ENCODE measurements around the gene DKK1.
"Not testable (repeated sequence)": the region's sequence is repeated elsewhere in the genome, so short reads cannot be mapped to it uniquely, and the experiment has no call there.

The DKK1 gene

DNA sequence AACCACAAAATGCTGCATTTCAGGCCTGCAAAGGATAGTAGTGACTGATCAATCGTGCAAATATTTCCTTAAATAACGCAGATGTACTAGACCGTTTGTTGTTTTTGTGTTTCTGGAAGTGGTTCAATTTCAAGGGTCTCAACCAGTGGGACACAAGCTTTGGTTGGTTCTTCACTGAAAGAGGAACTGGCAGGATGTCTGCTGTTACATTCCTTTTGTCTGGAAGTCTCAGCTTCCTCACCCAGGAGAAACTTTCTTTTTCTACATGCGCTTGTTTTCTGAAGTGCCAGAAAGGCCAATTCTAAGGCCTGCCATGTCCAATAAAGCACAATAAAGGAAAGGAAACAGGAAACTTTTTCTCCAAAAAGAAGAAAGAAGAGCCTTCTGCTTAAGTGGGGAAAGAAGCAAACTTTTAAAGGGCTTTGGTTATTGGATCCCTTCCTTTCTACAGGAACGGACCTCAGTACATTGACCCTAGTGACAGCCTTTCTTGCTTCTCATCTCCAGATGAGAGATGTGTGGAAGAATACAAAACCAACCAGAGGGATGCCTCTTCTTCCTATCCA is 4.1 kb downstream of the DKK1 start:
- no peak for DNase-seq (ENCODE audit: low read depth in 3 of 3)

DNA sequence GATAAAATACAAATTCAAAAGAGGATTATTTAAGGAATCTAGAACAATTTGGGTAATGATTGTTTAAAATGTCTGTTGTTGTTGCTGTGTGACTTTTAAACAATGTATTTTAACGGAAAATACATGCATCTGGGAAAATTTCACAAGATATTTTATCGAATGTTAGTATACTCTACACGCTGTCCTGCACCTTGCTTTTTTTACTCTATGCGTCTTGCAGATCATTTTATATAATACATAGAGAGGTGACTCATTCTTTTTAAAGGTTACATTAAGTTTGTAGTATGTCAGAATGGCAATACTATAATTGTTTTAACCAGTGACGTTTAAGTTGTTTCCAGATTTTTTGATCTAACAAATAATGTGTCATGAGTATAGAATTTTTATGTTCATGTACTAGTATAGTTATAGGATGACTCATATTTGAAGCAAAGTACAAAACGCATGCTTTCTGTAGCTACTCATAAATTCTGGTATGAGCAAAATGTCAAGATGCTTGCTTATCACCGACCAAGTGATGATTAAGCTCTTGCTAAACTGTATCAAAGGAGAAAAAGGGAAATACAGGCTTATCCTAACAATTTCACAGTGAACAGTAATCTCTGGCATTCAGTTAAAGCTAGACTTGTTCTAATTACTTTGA is 4.9 kb downstream of the DKK1 start:
- DNase-seq (ENCODE audit: low read depth in 3 of 3), result no peak

DNA sequence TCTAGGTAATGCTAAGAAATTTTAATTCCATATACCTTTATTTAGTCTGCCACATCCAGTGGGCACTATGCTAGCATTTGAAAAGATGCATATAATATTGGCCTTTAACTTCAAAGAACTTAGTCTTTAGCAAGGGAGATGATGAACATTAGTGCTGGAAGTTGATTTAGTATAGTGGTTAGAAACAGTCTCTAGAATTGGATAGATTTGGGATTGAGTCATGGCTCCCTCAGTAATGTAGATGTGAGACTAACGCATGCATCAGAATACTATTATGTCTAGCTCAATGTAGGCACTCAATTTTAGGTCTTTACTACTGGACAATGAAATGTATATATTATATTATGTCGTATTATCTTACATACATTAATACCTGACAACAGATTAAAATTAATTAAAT is 5.8 kb downstream of the DKK1 start:
- DNase-seq (ENCODE audit: low read depth in 3 of 3), result no peak

DNA sequence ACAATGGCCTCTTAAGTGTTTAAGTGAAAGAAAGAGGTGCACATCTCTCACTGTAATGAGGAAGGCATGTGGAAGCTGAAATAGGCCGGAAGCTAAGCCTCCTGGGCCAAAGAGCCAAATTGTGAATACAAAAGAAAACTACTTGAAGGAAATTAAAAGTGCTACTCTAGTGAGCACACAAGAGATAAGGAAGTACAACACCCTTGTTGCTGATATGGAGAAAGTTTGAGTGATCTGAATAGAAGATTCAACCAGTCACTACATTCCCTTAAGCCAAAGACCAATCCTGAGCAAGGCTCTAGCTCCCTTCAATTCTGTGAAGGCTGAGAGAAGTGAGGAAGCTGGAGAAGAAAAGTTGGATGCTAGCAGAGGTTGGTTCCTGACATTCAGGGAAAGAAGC is 8.2 kb downstream of the DKK1 start:
- DNase-seq (ENCODE audit: low read depth in 3 of 3), result no peak

DNA sequence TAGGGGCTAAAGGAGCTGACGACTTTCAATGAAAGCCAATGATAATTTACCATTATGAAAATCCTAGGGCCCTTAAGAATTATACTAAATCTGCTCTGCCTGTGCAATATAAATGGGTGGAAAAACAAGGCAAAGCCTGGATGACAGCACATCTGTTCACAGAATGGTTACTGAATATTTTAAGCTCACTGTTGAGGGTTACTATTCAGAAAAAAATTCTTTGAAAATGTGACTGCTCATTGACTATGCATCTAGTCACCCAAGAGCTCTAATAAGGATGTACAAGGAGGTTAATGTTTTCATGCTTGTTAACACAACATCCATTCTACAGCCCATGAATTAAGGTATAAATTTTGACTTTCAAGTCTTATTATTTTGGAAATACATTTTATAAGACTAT is 8.9 kb downstream of the DKK1 start:
- no peak for DNase-seq (ENCODE audit: low read depth in 3 of 3)

GRCh38 chr10:52326382-52326781 is 12.3 kb downstream of the DKK1 start:
- no peak for DNase-seq (ENCODE audit: low read depth in 3 of 3)

DNA sequence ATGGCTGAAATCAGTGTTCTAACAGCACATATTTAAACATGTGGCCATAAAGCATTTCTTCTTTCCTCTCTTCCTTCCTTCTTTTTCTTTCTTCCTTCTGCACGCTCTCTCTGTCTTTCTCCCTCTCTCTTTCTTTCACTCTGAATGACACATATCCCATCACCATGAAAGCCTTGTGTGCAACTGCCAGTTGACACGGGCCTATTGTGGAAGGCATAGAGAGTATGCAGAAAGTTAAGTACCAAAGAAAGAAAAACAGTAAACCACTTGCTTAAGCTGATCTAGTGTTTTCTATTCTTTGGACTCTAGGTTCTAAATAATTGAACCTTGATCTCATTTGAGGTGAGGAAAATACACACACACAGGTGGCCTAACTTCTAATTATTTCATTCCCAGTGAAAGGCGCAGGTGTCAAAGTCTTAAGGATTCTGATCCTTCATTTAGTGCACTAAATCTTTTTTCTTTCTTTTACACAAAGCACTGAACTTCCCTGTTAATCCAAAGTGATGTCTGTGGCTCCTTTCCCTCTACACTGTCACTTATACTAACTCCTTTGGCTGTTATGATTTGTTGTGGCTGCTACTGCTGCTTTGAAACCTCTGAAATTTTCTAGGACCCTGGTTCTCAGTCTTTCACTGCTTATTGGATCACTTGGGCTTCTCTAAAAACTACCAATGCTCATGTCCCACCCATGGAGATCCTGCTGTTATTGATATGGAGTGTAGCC is 17.7 kb downstream of the DKK1 start:
- DNase-seq (ENCODE audit: low read depth in 3 of 3), result no peak

DNA sequence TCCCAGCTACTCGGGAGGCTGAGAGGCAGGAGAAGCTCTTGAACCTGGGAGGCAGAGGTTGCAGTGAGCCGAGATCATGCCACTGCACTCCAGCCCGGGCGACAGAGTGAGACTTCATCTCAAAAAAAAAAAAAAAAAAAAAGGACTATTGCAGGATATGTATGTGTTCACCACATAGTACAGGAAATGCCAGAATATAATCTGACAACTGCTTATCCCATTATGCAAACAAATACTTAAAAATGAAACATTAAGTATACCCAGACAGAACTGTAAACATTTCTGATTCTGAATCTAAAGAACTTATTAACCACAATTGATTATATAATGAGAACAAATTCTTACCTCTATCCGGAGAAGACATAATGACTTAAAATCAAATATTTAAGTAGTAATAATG is 18.7 kb downstream of the DKK1 start:
- DNase-seq (ENCODE audit: low read depth in 3 of 3), result no peak

- no peak for DNase-seq (ENCODE audit: low read depth in 3 of 3)
Measured at GRCh38 chr10:52334595-52334994, 20.5 kb downstream of the DKK1 start.

DNA sequence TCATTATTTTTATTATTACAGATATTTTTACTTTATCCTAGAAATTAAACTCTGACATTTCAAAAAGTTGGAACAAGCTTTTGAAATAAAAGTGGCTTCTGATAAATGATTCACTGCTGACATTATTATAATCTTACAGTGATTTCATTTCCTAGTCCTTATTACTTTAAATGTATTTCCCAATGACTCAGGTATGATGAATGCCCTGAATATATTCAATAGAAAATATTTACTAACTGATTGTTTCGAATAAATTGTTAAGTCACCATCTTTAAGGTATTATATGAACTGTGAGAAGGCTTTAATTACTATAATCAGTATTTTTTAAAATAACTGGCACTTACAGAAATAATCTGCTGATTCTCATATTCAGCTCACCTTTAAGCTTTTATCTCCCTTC is 21.6 kb downstream of the DKK1 start:
- DNase-seq (ENCODE audit: low read depth in 3 of 3), result no peak

DNA sequence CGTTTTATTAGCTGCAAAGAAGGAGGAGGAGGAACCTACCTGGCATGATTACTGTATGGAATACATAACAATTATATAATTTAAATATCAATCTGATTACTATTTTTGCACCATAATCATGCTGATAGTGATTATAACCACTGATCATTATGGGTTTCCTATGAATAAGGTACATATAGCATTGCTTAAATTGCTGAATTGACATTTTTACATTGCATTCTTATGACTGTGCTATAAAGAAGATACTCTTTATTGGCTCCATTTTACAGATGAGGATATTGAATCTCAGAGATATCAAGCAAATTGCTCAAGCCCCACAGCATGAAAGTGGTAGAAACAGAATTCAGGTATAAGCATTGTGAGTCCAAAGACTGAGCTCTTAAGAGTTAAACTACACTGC is 23.1 kb downstream of the DKK1 start:
- no peak for DNase-seq (ENCODE audit: low read depth in 3 of 3)

DNA sequence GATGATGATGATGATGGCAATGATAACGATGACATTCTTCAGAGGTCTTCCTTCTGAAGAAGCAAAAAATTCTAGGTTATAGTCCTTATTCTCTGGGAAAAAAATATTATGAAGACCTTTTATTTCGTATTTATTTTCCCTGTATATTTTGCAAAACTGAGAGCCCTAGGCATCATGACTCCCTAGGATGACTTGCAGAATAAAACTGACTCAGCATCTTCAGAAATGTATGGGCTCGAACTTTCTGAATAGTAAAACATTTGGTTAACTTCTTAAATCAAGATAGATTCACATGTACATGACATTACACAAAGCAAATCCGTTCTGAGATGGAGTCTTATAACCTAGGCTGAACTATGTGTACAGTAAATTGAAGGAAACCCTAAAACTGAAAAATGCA is 29.4 kb downstream of the DKK1 start:
- DNase-seq (ENCODE audit: low read depth in 3 of 3), result no peak

DNA sequence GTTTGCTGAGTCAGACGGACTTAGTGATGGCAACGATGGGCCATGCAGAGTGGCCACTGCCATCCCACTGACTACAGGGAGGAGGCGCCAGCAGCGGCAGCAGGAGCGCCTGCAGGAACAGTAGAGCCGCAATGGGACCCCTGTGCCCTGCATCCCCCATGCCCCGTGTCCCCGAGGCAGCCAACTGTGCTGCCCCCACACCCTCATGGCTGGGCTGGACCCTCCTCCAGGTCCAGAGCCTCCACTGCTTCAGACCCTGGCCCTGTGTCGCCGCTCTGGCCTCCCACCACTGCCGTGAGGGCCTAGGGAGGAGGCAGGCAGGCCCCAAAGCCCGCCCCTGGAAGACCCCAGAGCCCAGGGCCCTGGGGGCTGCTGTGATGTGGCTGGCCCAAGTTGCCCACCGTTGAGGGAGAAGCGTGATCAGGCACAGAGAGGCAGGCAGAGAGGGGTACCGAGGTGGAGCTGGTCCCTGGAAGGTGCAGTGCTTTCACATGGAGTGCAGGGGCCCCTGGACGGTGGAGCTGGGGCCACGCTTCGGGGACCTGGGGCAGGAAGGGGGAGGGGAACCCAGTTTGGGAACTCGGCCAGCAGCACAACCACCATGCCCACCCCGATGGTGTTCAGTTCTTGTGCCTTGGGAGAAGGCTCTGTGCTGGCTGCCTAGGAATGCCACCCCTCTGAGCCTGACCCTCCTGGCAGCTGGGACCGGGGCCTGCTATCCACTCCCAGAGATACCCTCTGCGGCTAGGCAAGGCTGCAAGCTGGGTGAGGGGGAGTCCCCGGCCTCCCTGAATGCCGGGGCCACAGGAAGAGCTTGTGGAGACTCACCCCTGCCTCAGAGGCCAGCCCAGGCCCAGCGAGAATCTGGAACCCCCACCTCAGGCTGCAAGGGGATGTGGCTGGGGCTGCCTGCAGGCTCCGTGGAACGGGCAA is 32.6 kb downstream of the DKK1 start:
- no peak for DNase-seq (ENCODE audit: low read depth in 3 of 3)

- no peak for DNase-seq (ENCODE audit: low read depth in 3 of 3)
Measured at GRCh38 chr10:52347327-52347667, 33.2 kb downstream of the DKK1 start.

DNA sequence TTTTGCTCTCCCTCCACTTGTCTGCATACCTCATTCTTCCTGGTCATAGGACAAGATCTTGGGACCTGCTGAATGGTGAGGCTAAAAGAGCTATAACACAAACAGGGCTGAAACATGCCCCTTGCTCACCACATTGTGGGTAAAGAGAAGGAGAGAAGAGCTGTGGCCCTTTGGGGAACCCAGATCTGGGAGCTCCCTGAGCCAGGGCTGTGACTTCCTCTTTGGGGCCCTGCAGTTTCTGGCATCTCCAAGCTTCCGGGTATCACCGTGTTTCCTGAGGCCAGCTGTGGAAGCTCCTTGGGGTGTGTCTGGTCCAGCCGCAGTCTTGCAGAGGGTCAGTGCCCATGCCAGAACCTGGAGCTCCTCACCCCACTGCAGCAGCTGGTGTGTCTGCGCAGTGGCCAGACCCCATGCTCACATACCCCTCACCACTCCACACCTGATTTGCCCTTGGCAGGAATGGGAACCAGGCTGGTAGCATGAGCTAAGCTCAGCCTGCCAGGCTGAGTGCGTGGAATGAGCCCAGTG is 34.0 kb downstream of the DKK1 start:
- DNase-seq (ENCODE audit: low read depth in 3 of 3), result no peak

GRCh38 chr10:52351914-52352330 is 37.8 kb downstream of the DKK1 start:
- DNase-seq (ENCODE audit: low read depth in 3 of 3), result no peak

DNA sequence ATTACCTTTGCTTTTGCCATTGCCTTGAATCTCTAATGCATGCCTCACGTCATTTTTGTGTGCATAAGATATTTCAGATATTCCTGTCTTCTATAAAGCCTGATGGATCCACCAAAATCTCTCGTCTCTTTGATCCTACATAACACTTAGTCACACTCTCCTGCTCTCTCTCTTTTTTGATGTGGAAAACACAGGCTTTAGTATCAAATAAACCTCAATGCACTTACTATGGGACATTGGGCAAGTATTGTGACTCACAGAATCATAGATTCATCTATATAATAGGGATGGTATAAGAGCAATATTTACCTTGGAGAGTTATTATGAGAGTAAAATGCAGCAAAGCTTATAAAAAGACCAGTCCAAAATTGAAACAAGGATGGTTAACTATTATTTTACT is 39.1 kb downstream of the DKK1 start:
- DNase-seq (ENCODE audit: low read depth in 3 of 3), result no peak

- DNase-seq (ENCODE audit: low read depth in 3 of 3), result no peak
Measured at GRCh38 chr10:52353960-52354394, 39.9 kb downstream of the DKK1 start.

DNA sequence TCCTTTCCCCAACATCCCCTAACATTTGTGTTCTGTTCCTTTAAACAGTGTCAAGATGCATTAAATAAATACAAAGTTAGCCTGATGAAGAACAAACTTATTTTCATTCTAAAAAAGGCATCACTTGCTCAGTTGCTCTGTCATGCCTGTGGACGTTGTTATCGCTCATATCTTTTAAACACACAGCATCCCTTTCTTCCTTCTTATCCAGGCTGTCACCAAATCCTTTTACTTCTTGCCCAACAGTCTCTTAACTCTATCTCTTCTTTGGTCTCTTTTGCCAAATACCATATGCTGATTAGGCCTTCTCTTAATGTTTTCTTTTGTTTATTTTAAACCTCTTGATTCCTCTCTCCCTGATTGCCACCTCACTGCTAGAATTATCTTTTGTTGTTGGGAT is 43.9 kb downstream of the DKK1 start:
- no peak for DNase-seq (ENCODE audit: low read depth in 3 of 3)

GRCh38 chr10:52359441-52359840 is 45.4 kb downstream of the DKK1 start:
- no peak for DNase-seq (ENCODE audit: low read depth in 3 of 3)

DNA sequence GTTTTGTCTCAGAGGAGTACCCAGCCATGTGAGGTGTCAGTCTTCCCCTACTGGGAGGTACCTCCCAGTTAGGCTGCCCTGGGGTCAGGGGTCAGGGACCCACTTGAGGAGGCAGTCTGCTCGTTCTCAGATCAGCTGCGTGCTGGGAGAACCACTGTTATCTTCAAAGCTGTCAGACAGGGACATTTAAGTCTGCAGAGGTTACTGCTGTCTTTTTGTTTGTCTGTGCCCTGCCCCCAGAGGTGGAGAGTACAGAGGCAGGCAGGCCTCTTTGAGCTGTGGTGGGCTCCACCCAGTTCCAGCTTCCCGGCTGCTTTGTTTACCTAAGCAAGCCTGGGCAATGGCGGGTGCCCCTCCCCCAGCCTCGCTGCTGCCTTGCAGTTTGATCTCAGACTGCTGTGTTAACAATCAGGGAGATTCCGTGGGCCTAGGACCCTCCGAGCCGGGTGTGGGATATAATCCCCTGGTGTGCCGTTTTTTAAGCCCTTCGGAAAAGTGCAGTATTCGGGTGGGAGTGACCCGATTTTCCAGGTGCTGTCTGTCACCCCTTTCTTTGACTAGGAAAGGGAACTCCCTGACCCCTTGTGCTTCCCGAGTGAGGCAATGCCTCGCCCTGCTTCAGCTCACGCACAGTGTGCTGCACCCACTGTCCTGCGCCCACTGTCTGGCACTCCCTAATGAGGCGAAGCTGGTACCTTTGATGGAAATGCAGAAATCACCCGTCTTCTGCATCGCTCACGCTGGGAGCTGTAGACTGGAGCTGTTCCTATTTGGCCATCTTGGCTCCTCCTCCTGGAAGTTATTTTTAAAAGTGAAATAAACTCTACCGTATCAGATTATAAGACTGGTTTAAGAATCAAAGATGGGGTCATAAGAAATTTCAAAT is 51.7 kb downstream of the DKK1 start:
- not testable (repeated sequence) for DNase-seq (ENCODE audit: low read depth in 3 of 3)
